B cell (primary cell): ENCODE data around the gene CD226. TPM values are rescaled to one million over a fixed set of nuclear protein-coding genes. Genes with fewer than 3 reads are reported as not detected.

Experiments used
- ATAC-seq: fragments of 200-7000 bp; cut with Tn5 transposase; one replicate; pipeline ENCODE4 v1.10.0; 2021; ENCODE audit warnings: low read depth, mild to moderate bottlenecking, moderate number of reproducible peaks, moderate library complexity
- CTCF ChIA-PET: fragments of 350-600 bp; sonication (Branson Sonifier 250); formaldehyde crosslinking; loops from one replicate; lab custom pipeline; 2021; ENCODE audit warnings: antibody characterized with exemption, inconsistent platforms; lab: Charles Lee
- POLR2A ChIA-PET: fragments of 350-600 bp; sonication (Branson Sonifier 250); formaldehyde crosslinking; loops from one replicate; lab custom pipeline; 2021; ENCODE audit warnings: antibody characterized with exemption; lab: Charles Lee
- DNase-seq: peaks from one replicate; pipeline ENCODE4 v3.0.0; 2013
- H2AFZ ChIP-seq: 2 replicates; pipeline ENCODE4 v1.6.1; 2012; ENCODE audit warnings: mild to moderate bottlenecking, low read depth, low read length; ENCODE audit not compliant: insufficient read depth, poor library complexity, severe bottlenecking
- H3K27ac ChIP-seq, 2 donors: 1 replicate in 1 of 2; 2 replicates in 1 of 2; pipeline ENCODE4 v1.5.1; 2012 to 2013; ENCODE audit warnings: low read length in 2 of 2, mild to moderate bottlenecking in 2 of 2, moderate library complexity in 1 of 2
- H3K27me3 ChIP-seq, 4 experiments: fragments of 200-600 bp in 1 of 4; sonication (generic) in 1 of 4; replicated peaks in 1 of 4; 1 replicate in 2 of 4; 2 replicates in 2 of 4; pipeline versions ENCODE4 v1.6.1 to v1.7.0; 2013 to 2016; ENCODE audit warnings: low read length in 3 of 4, mild to moderate bottlenecking in 2 of 4, mixed read lengths in 1 of 4, moderate library complexity in 1 of 4; ENCODE audit not compliant: insufficient read depth in 4 of 4, control insufficient read depth in 3 of 4; ENCODE audit errors: control extremely low read depth in 1 of 4
- H3K36me3 ChIP-seq, 2 experiments: replicated peaks in 1 of 2; 1 replicate in 1 of 2; 2 replicates in 1 of 2; pipeline versions ENCODE4 v1.6.1 to v1.7.1; 2013; ENCODE audit warnings: low read length in 1 of 2; ENCODE audit not compliant: insufficient read depth in 2 of 2, control insufficient read depth in 1 of 2; ENCODE audit errors: control extremely low read depth in 1 of 2, extremely low read depth in 1 of 2
- H3K4me1 ChIP-seq, 2 donors: fragments of 200-600 bp in 1 of 2; sonication (generic) in 1 of 2; 1 replicate in 1 of 2; 2 replicates in 1 of 2; pipeline versions ENCODE4 v1.5.1 to v1.6.1; 2013 to 2017; ENCODE audit warnings: low read length in 2 of 2; ENCODE audit not compliant: control insufficient read depth in 2 of 2, insufficient read depth in 2 of 2
- H3K4me2 ChIP-seq: replicated peaks from 2 replicates; pipeline ENCODE3; 2012; ENCODE audit warnings: mild to moderate bottlenecking, low read depth, low read length; ENCODE audit not compliant: poor library complexity, severe bottlenecking
- H3K4me3 ChIP-seq, 5 experiments: fragments of 200-600 bp in 1 of 5; sonication (generic) in 1 of 5; 1 replicate in 3 of 5; 2 replicates in 2 of 5; pipeline versions ENCODE4 v1.5.1 to v1.7.0; 2011 to 2016; ENCODE audit warnings: low read length in 4 of 5, mild to moderate bottlenecking in 4 of 5, low read depth in 2 of 5, control low read depth in 1 of 5, moderate library complexity in 1 of 5; ENCODE audit not compliant: insufficient read depth in 1 of 5; ENCODE audit errors: control extremely low read depth in 1 of 5, extremely low read depth in 1 of 5
- H3K79me2 ChIP-seq: fragments of 200-600 bp; sonication (generic); one replicate; pipeline ENCODE4 v1.6.0; 2016; ENCODE audit warnings: low read length; ENCODE audit not compliant: control insufficient read depth, insufficient read depth
- H3K9ac ChIP-seq: fragments of 200-600 bp; sonication (generic); 2 replicates; pipeline ENCODE4 v1.6.1; 2017; ENCODE audit warnings: mild to moderate bottlenecking, low read length, moderate library complexity
- H3K9me3 ChIP-seq, 3 donors: one replicate each; pipeline versions ENCODE4 v1.6.1 to v1.7.1; 2013; ENCODE audit warnings: low read length in 2 of 3; ENCODE audit not compliant: control insufficient read depth in 2 of 3, insufficient read depth in 1 of 3; ENCODE audit errors: control extremely low read depth in 1 of 3
- H4K20me1 ChIP-seq: 2 replicates; pipeline ENCODE4 v1.6.0; 2012; ENCODE audit warnings: mild to moderate bottlenecking, low read length; ENCODE audit not compliant: insufficient read depth, control insufficient read depth, poor library complexity, severe bottlenecking
- H3K27ac Mint-ChIP-seq: one replicate; pipeline ENCODE4 v1.8.0; 2021; ENCODE audit warnings: mixed read lengths
- H3K27me3 Mint-ChIP-seq: one replicate; pipeline ENCODE4 v1.8.0; 2021; ENCODE audit warnings: mixed read lengths
- H3K4me1 Mint-ChIP-seq: one replicate; pipeline ENCODE4 v1.8.0; 2021; ENCODE audit warnings: mixed read lengths
- H3K4me3 Mint-ChIP-seq: one replicate; pipeline ENCODE4 v1.8.0; 2021; ENCODE audit warnings: mixed read lengths
- H3K9me3 Mint-ChIP-seq: one replicate; pipeline ENCODE4 v1.8.0; 2022; ENCODE audit warnings: mixed read lengths; ENCODE audit not compliant: insufficient read depth
- EZH2 ChIP-seq: IDR thresholded peaks from 2 replicates; pipeline ENCODE4 v1.6.1; 2012; ENCODE audit warnings: borderline replicate concordance, low read depth, mild to moderate bottlenecking, moderate library complexity, low read length; ENCODE audit not compliant: insufficient read depth, poor library complexity, severe bottlenecking
- WGBS: methylation state at CpG from one replicate; pipeline ENCODE4 v1.1.5; 2013; ENCODE audit warnings: missing lambda C conversion rate; ENCODE audit not compliant: insufficient coverage; 5-methylcytosine and 5-hydroxymethylcytosine counted together
- intact Hi-C: fragments of 100-400 bp; cut with micrococcal nuclease; formaldehyde crosslinking; loops from one replicate; pipeline ENCODE4 v1.10.0; 2022
- polyA plus RNA-seq: library from polyadenylated mRNA; depleted of rRNA; stranded (reverse); fragments of >200 nt; gene quantifications from 2 replicates; pipeline ENCODE4 v1.2.3, GENCODE V29; 2012
- total RNA-seq, 2 donors: library from RNA; stranded (reverse); fragments of 120-200 nt in 1 of 2; gene quantifications; 1 replicate in 1 of 2; 2 replicates in 1 of 2; pipeline versions ENCODE4 v1.2.3 to v1.2.4, GENCODE V29; 2013 to 2022
- TF ChIP-seq, protein P1 (sequence below): fragments of 200-600 bp; IDR thresholded peaks from one replicate; pipeline ENCODE4 v1.8.0; 2022; ENCODE audit warnings: antibody characterized with exemption, mild to moderate bottlenecking

Gene CD226
- total and polyA plus RNA-seq, 2 donors (not counting 1 experiment from before 2014, with no cell fraction given) = 0.78 to 2.6 TPM

DNA sequence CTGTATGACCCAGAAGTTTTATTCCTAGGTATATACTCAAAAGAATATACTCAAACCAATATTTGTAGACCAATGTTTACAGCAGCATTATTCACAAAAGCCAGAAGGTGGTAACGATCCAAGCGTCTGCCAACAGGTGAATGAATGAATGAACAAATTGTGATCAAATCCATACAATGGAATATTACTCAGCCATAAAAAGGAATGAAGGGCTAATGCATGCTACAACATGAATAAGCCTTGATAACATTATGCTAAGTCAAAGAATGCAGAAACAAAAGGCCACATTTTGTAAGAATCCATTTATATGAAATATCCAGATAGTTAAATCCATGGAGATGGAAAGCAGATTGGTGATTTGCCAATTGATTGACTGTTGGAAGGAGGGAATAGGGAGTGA is 5.5 kb upstream of the CD226 start:
- ChIA-PET POLR2A (no interaction called here), CTCF (no interaction called here)
- peaks cover 14 to 20% of the 10 kb centered on the region in 2 donors for H3K4me1 ChIP-seq
- intact Hi-C loops = no loop called here
- no peaks in the 10 kb centered on the region for H3K9me3 ChIP-seq
- no peak overlapping the region for H2AFZ ChIP-seq
- H3K27ac Mint-ChIP-seq = no peak overlapping the region
- H3K27me3 Mint-ChIP-seq = no peaks in the 10 kb centered on the region
- no peaks in the 10 kb centered on the region for H3K27me3 ChIP-seq
- no peak for DNase-seq
- TF ChIP-seq EZH2 = no peak
- TF ChIP-seq, protein P1, sequence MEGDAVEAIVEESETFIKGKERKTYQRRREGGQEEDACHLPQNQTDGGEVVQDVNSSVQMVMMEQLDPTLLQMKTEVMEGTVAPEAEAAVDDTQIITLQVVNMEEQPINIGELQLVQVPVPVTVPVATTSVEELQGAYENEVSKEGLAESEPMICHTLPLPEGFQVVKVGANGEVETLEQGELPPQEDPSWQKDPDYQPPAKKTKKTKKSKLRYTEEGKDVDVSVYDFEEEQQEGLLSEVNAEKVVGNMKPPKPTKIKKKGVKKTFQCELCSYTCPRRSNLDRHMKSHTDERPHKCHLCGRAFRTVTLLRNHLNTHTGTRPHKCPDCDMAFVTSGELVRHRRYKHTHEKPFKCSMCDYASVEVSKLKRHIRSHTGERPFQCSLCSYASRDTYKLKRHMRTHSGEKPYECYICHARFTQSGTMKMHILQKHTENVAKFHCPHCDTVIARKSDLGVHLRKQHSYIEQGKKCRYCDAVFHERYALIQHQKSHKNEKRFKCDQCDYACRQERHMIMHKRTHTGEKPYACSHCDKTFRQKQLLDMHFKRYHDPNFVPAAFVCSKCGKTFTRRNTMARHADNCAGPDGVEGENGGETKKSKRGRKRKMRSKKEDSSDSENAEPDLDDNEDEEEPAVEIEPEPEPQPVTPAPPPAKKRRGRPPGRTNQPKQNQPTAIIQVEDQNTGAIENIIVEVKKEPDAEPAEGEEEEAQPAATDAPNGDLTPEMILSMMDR = no peak
- WGBS = no CpG with 5 or more reads among the region's 2 CpGs
- no peak overlapping the region for H3K4me3 Mint-ChIP-seq
- peaks cover 3% of the 10 kb centered on the region for H3K9me3 Mint-ChIP-seq
- ATAC-seq = no peak
- H3K4me1 Mint-ChIP-seq = peaks cover 3% of the 10 kb centered on the region
- H3K79me2 ChIP-seq = no peaks in the 10 kb centered on the region
- no peak overlapping the region for H3K27ac ChIP-seq
- H3K9ac ChIP-seq = no peak overlapping the region
- H4K20me1 ChIP-seq = no peaks in the 10 kb centered on the region
- no peaks in the 10 kb centered on the region for H3K36me3 ChIP-seq
- H3K4me3 ChIP-seq = no peak overlapping the region
- no peak overlapping the region for H3K4me2 ChIP-seq

DNA sequence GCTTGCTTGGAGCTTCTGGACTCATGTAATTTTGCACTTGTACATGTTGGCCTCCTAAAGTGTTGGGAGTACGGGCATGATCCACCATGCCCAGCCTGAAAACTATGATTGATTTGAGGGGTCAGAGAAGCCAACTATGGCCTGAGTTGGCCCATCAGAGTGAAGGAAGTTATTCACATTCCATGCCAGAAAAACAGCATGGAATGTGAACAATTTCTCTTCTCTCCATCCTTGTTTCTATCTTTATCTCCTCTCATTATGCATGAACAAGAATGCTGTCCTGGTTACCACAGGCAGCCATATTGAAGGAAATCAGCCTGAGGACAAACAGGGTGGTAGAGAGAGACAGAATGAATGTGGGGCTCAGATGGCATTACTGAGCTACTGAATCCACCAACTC is 3.5 kb upstream of the CD226 start:
- TF ChIP-seq, protein P1 = no peak
- no peak for TF ChIP-seq EZH2
- no peaks in the 10 kb centered on the region for H3K27me3 ChIP-seq
- 89% methylated on average over 1 of the region's 1 CpG for WGBS
- H3K4me3 Mint-ChIP-seq = no peak overlapping the region
- intact Hi-C loops = no loop called here
- H3K9ac ChIP-seq = no peak overlapping the region
- H3K27ac Mint-ChIP-seq = no peak overlapping the region
- no peaks in the 10 kb centered on the region for H3K9me3 ChIP-seq
- H4K20me1 ChIP-seq = no peaks in the 10 kb centered on the region
- no peaks in the 10 kb centered on the region for H3K36me3 ChIP-seq
- no peak overlapping the region for H3K4me2 ChIP-seq
- DNase-seq (no peak), ATAC-seq (no peak)
- POLR2A ChIA-PET = no interaction called here
- H3K27ac ChIP-seq = no peak overlapping the region
- CTCF ChIA-PET = no interaction called here
- no peak overlapping the region for H3K4me3 ChIP-seq
- peaks cover 7 to 8% of the 10 kb centered on the region in 2 donors for H3K4me1 ChIP-seq
- no peak overlapping the region for H2AFZ ChIP-seq
- H3K27me3 Mint-ChIP-seq = no peaks in the 10 kb centered on the region
- no peaks in the 10 kb centered on the region for H3K79me2 ChIP-seq
- H3K9me3 Mint-ChIP-seq = peaks cover 3% of the 10 kb centered on the region
- H3K4me1 Mint-ChIP-seq = peaks cover 9% of the 10 kb centered on the region
